Stomach smooth muscle (tissue), 2 donors: ENCODE measurements around the gene TAOK3.

Experiments used
- H3K27ac ChIP-seq: one replicate; pipeline ENCODE4 v1.7.0; 2013; ENCODE audit warnings: mild to moderate bottlenecking, low read length, inconsistent platforms
- H3K27me3 ChIP-seq, 2 donors: one replicate each; pipeline ENCODE4 v1.7.0; 2013; ENCODE audit warnings: low read length in 2 of 2; ENCODE audit not compliant: insufficient read depth in 2 of 2, control insufficient read depth in 1 of 2
- H3K36me3 ChIP-seq, 2 donors: one replicate each; pipeline ENCODE4 v1.7.0; 2013; ENCODE audit warnings: low read length in 2 of 2; ENCODE audit not compliant: control insufficient read depth in 2 of 2, insufficient read depth in 2 of 2
- H3K4me1 ChIP-seq: one replicate; pipeline ENCODE4 v1.7.0; 2013; ENCODE audit warnings: low read length; ENCODE audit not compliant: control insufficient read depth, insufficient read depth
- H3K4me3 ChIP-seq, 2 donors: one replicate each; pipeline ENCODE4 v1.7.0; 2013; ENCODE audit warnings: low read length in 2 of 2
- H3K9ac ChIP-seq, 2 donors: one replicate each; pipeline ENCODE4 v1.7.0; 2013; ENCODE audit warnings: low read length in 2 of 2, mild to moderate bottlenecking in 1 of 2
- H3K9me3 ChIP-seq, 2 donors: one replicate each; pipeline ENCODE4 v1.7.0; 2013; ENCODE audit warnings: low read length in 2 of 2; ENCODE audit not compliant: control insufficient read depth in 2 of 2
- donor health status: healthy.
- donor health status: Pancreatic carcinoma.

Gene TAOK3

GRCh38 chr12:118213452-118213851, 159.3 kb downstream of the TAOK3 start:
- H3K4me1 ChIP-seq, result no peaks in the 10 kb centered on the region
- no peak overlapping the region for H3K27ac ChIP-seq
- H3K9me3 ChIP-seq, result no peaks in the 10 kb centered on the region
- peaks cover 2 to 3% of the 10 kb centered on the region in 2 donors for H3K36me3 ChIP-seq
- H3K9ac ChIP-seq, result no peak overlapping the region
- no peak overlapping the region for H3K4me3 ChIP-seq
- H3K27me3 ChIP-seq, result no peaks in the 10 kb centered on the region

GRCh38 chr12:118212606-118213005, 160.1 kb downstream of the TAOK3 start:
- Histone ChIP-seq H3K9ac (no peak overlapping the region), H3K27me3 (no peaks in the 10 kb centered on the region), H3K9me3 (no peaks in the 10 kb centered on the region), H3K36me3 (peaks cover 2 to 3% of the 10 kb centered on the region in 2 donors), H3K4me1 (no peaks in the 10 kb centered on the region), H3K4me3 (no peak overlapping the region), H3K27ac (no peak overlapping the region)

- Histone ChIP-seq H3K27ac (no peak overlapping the region), H3K27me3 (no peaks in the 10 kb centered on the region)
These were observed 166.6 kb downstream of the TAOK3 start for GRCh38 chr12:118206107-118206412.

GRCh38 chr12:118193958-118194357, 178.7 kb downstream of the TAOK3 start:
- H3K27ac ChIP-seq, result no peak overlapping the region
- no peak overlapping the region for H3K9ac ChIP-seq
- H3K4me3 ChIP-seq, result no peak overlapping the region
- H3K27me3 ChIP-seq, result no peaks in the 10 kb centered on the region
- H3K36me3 ChIP-seq, result peaks cover 5 to 7% of the 10 kb centered on the region in 2 donors
- H3K4me1 ChIP-seq, result peaks cover under 1% of the 10 kb centered on the region
- H3K9me3 ChIP-seq, result no peaks in the 10 kb centered on the region

More at GRCh38 chr12:118206107-118206412, 166.6 kb downstream of the TAOK3 start:
- Histone ChIP-seq H3K36me3 (peaks cover 0 to 2% of the 10 kb centered on the region in 2 donors), H3K4me1 (no peaks in the 10 kb centered on the region), H3K9me3 (no peaks in the 10 kb centered on the region), H3K9ac (no peak overlapping the region), H3K4me3 (no peak overlapping the region)

- Histone ChIP-seq H3K36me3 (peaks cover under 1 to 4% of the 10 kb centered on the region in 2 donors), H3K4me1 (peaks cover 2% of the 10 kb centered on the region)
These were observed 179.2 kb downstream of the TAOK3 start for GRCh38 chr12:118193477-118193876.

GRCh38 chr12:118190266-118190665, 182.4 kb downstream of the TAOK3 start:
- Histone ChIP-seq H3K9me3 (no peaks in the 10 kb centered on the region), H3K9ac (peak overlapping the region; percentile 21 to 59), H3K4me1 (peaks cover 7% of the 10 kb centered on the region), H3K4me3 (peak overlapping the region; percentile 72 to 79), H3K27ac (peak overlapping the region; percentile 76), H3K27me3 (no peaks in the 10 kb centered on the region), H3K36me3 (no peaks in the 10 kb centered on the region)

More at GRCh38 chr12:118193477-118193876, 179.2 kb downstream of the TAOK3 start:
- H3K4me3 ChIP-seq, result no peak overlapping the region
- H3K27ac ChIP-seq, result no peak overlapping the region
- no peak overlapping the region for H3K9ac ChIP-seq
- H3K27me3 ChIP-seq, result no peaks in the 10 kb centered on the region
- H3K9me3 ChIP-seq, result no peaks in the 10 kb centered on the region

- H3K27me3 ChIP-seq, result no peaks in the 10 kb centered on the region
- H3K4me1 ChIP-seq, result peaks cover 7% of the 10 kb centered on the region
- H3K36me3 ChIP-seq, result no peaks in the 10 kb centered on the region
- H3K27ac ChIP-seq, result peak overlapping the region; percentile 76
- peak overlapping the region; percentile 72 to 79 for H3K4me3 ChIP-seq
- H3K9me3 ChIP-seq, result no peaks in the 10 kb centered on the region
- H3K9ac ChIP-seq, result peak overlapping the region; percentile 21 to 59
These were observed 182.9 kb downstream of the TAOK3 start for GRCh38 chr12:118189741-118190191.

GRCh38 chr12:118188690-118189371, 183.9 kb downstream of the TAOK3 start:
- Histone ChIP-seq H3K9me3 (no peaks in the 10 kb centered on the region), H3K27me3 (no peaks in the 10 kb centered on the region), H3K4me3 (peak overlapping the region; percentile 72 to 79), H3K4me1 (peaks cover 7% of the 10 kb centered on the region), H3K36me3 (no peaks in the 10 kb centered on the region), H3K9ac (peak overlapping the region in 1 of 2 donors; percentile 59), H3K27ac (no peak overlapping the region)

GRCh38 chr12:118187751-118188435, 184.8 kb downstream of the TAOK3 start:
- Histone ChIP-seq H3K27me3 (no peaks in the 10 kb centered on the region), H3K4me1 (peaks cover 7% of the 10 kb centered on the region), H3K36me3 (no peaks in the 10 kb centered on the region), H3K27ac (no peak overlapping the region), H3K4me3 (peak overlapping the region; percentile 64 to 79), H3K9ac (peak overlapping the region in 1 of 2 donors; percentile 59), H3K9me3 (no peaks in the 10 kb centered on the region)

GRCh38 chr12:118185602-118186397, 186.9 kb downstream of the TAOK3 start:
- H3K9me3 ChIP-seq, result no peaks in the 10 kb centered on the region
- H3K4me1 ChIP-seq, result peaks cover 7% of the 10 kb centered on the region
- H3K9ac ChIP-seq, result no peak overlapping the region
- no peaks in the 10 kb centered on the region for H3K27me3 ChIP-seq
- H3K27ac ChIP-seq, result no peak overlapping the region
- H3K4me3 ChIP-seq, result no peak overlapping the region
- H3K36me3 ChIP-seq, result peaks cover 0 to 6% of the 10 kb centered on the region in 2 donors
